SJSA1 (cell line): ENCODE data around the gene CABCOCO1. TPM values are rescaled to one million over a fixed set of nuclear protein-coding genes. Genes with fewer than 3 reads are reported as not detected.
"Not testable (repeated sequence)": the region's sequence is repeated elsewhere in the genome, so short reads cannot be mapped to it uniquely, and the experiment has no call there.

Experiments used
- DNase-seq, 2 experiments: peaks; one replicate each; pipeline ENCODE4 v3.0.0-alpha.2; 2015 to 2020; ENCODE audit warnings: low spot score in 2 of 2, low read depth in 1 of 2
- H3K27ac ChIP-seq: fragments of 250-450 bp; sonication (Bioruptor Pico); 2 replicates; pipeline ENCODE4 v1.5.1; 2020; ENCODE audit warnings: mild to moderate bottlenecking, moderate library complexity
- H3K27me3 ChIP-seq: fragments of 250-450 bp; sonication (Bioruptor Pico); replicated peaks from 2 replicates; pipeline ENCODE4 v1.5.1; 2020; ENCODE audit warnings: mild to moderate bottlenecking, moderate library complexity
- H3K36me3 ChIP-seq: fragments of 250-450 bp; sonication (Bioruptor Pico); 2 replicates; pipeline ENCODE4 v1.5.1; 2020; ENCODE audit warnings: mild to moderate bottlenecking
- H3K4me1 ChIP-seq: fragments of 250-450 bp; sonication (Bioruptor Pico); replicated peaks from 2 replicates; pipeline ENCODE4 v1.6.1; 2021; ENCODE audit warnings: mild to moderate bottlenecking
- H3K4me3 ChIP-seq: fragments of 250-450 bp; sonication (Bioruptor Pico); 2 replicates; pipeline ENCODE4 v1.5.1; 2020; ENCODE audit warnings: mild to moderate bottlenecking
- H3K9me3 ChIP-seq: fragments of 250-450 bp; sonication (Bioruptor Pico); replicated peaks from 2 replicates; pipeline ENCODE4 v1.5.1; 2020; ENCODE audit warnings: mild to moderate bottlenecking
- total RNA-seq: library from RNA; depleted of rRNA; stranded (reverse); fragments of >200 nt; shearing (Covaris generic); gene quantifications from 2 replicates; pipeline ENCODE4 v1.2.3, GENCODE V29; 2014

Gene CABCOCO1
- total RNA-seq, 1 experiment from 2014 or later: 2.2 TPM

- H3K27me3 ChIP-seq: no peaks in the 10 kb centered on the region
- no peaks in the 10 kb centered on the region for H3K36me3 ChIP-seq
- H3K9me3 ChIP-seq: no peaks in the 10 kb centered on the region
- no peaks in the 10 kb centered on the region for H3K4me1 ChIP-seq
- no peak overlapping the region for H3K27ac ChIP-seq
- no peak for DNase-seq
- H3K4me3 ChIP-seq: no peak overlapping the region
Measured at GRCh38 chr10:61702584-61702983, 39.9 kb downstream of the CABCOCO1 start.

- H3K27me3 ChIP-seq: no peaks in the 10 kb centered on the region
- H3K4me3 ChIP-seq: no peak overlapping the region
- no peaks in the 10 kb centered on the region for H3K4me1 ChIP-seq
- DNase-seq: no peak
- H3K27ac ChIP-seq: no peak overlapping the region
- no peaks in the 10 kb centered on the region for H3K36me3 ChIP-seq
- H3K9me3 ChIP-seq: no peaks in the 10 kb centered on the region
Measured at GRCh38 chr10:61705022-61705613, 42.4 kb downstream of the CABCOCO1 start.

GRCh38 chr10:61708846-61709245, 46.1 kb downstream of the CABCOCO1 start:
- Histone ChIP-seq H3K4me3 (no peak overlapping the region), H3K27ac (no peak overlapping the region), H3K27me3 (no peaks in the 10 kb centered on the region), H3K4me1 (no peaks in the 10 kb centered on the region), H3K9me3 (no peaks in the 10 kb centered on the region), H3K36me3 (no peaks in the 10 kb centered on the region)
- no peak for DNase-seq

- DNase-seq, H3K27me3 ChIP-seq, H3K36me3 ChIP-seq, H3K27ac ChIP-seq, H3K4me3 ChIP-seq, H3K4me1 ChIP-seq, H3K9me3 ChIP-seq: not testable (repeated sequence)
Measured at GRCh38 chr10:61712105-61712504, 49.4 kb downstream of the CABCOCO1 start.

GRCh38 chr10:61719475-61719874, 56.7 kb downstream of the CABCOCO1 start:
- not testable (repeated sequence) for H3K36me3 ChIP-seq, H3K27me3 ChIP-seq, H3K4me1 ChIP-seq, H3K9me3 ChIP-seq, H3K27ac ChIP-seq, H3K4me3 ChIP-seq, DNase-seq

- Histone ChIP-seq H3K4me3 (no peak overlapping the region), H3K4me1 (no peaks in the 10 kb centered on the region), H3K27me3 (no peaks in the 10 kb centered on the region), H3K36me3 (no peaks in the 10 kb centered on the region), H3K27ac (no peak overlapping the region), H3K9me3 (no peaks in the 10 kb centered on the region)
- no peak for DNase-seq
Measured at GRCh38 chr10:61719906-61720305, 57.2 kb downstream of the CABCOCO1 start.

- H3K4me3 ChIP-seq: no peak overlapping the region
- no peaks in the 10 kb centered on the region for H3K4me1 ChIP-seq
- no peaks in the 10 kb centered on the region for H3K9me3 ChIP-seq
- no peaks in the 10 kb centered on the region for H3K36me3 ChIP-seq
- DNase-seq: no peak
- H3K27me3 ChIP-seq: no peaks in the 10 kb centered on the region
- H3K27ac ChIP-seq: no peak overlapping the region
Measured at GRCh38 chr10:61721431-61721830, 58.7 kb downstream of the CABCOCO1 start.

GRCh38 chr10:61725221-61725620, 62.5 kb downstream of the CABCOCO1 start:
- not testable (repeated sequence) for H3K27me3 ChIP-seq, H3K27ac ChIP-seq, H3K4me3 ChIP-seq, H3K4me1 ChIP-seq, H3K36me3 ChIP-seq, H3K9me3 ChIP-seq, DNase-seq

- Histone ChIP-seq H3K4me3 (no peak overlapping the region), H3K9me3 (no peaks in the 10 kb centered on the region), H3K27me3 (no peaks in the 10 kb centered on the region), H3K27ac (no peak overlapping the region), H3K36me3 (no peaks in the 10 kb centered on the region), H3K4me1 (no peaks in the 10 kb centered on the region)
- no peak for DNase-seq
Measured at GRCh38 chr10:61729596-61729995, 66.9 kb downstream of the CABCOCO1 start.

- DNase-seq: no peak
- Histone ChIP-seq H3K4me3 (no peak overlapping the region), H3K27me3 (no peaks in the 10 kb centered on the region), H3K9me3 (no peaks in the 10 kb centered on the region), H3K27ac (no peak overlapping the region), H3K36me3 (no peaks in the 10 kb centered on the region), H3K4me1 (no peaks in the 10 kb centered on the region)
Measured at GRCh38 chr10:61730671-61731070, 67.9 kb downstream of the CABCOCO1 start.

GRCh38 chr10:61731638-61732037, 68.9 kb downstream of the CABCOCO1 start:
- Histone ChIP-seq H3K4me1 (no peaks in the 10 kb centered on the region), H3K36me3 (no peaks in the 10 kb centered on the region), H3K27ac (no peak overlapping the region), H3K27me3 (no peaks in the 10 kb centered on the region), H3K9me3 (no peaks in the 10 kb centered on the region), H3K4me3 (no peak overlapping the region)
- no peak for DNase-seq

GRCh38 chr10:61732629-61733278, 70.0 kb downstream of the CABCOCO1 start:
- no peaks in the 10 kb centered on the region for H3K36me3 ChIP-seq
- no peak overlapping the region for H3K27ac ChIP-seq
- H3K4me3 ChIP-seq: no peak overlapping the region
- H3K27me3 ChIP-seq: no peaks in the 10 kb centered on the region
- DNase-seq: no peak
- H3K4me1 ChIP-seq: no peaks in the 10 kb centered on the region
- H3K9me3 ChIP-seq: no peaks in the 10 kb centered on the region

GRCh38 chr10:61733358-61733940, 70.7 kb downstream of the CABCOCO1 start:
- H3K4me1 ChIP-seq: no peaks in the 10 kb centered on the region
- peak; percentile 36 to 44 for DNase-seq
- no peaks in the 10 kb centered on the region for H3K9me3 ChIP-seq
- H3K4me3 ChIP-seq: no peak overlapping the region
- no peaks in the 10 kb centered on the region for H3K27me3 ChIP-seq
- H3K27ac ChIP-seq: no peak overlapping the region
- H3K36me3 ChIP-seq: no peaks in the 10 kb centered on the region

- no peaks in the 10 kb centered on the region for H3K27me3 ChIP-seq
Measured at GRCh38 chr10:61735882-61736281, 73.2 kb downstream of the CABCOCO1 start.

More at GRCh38 chr10:61735882-61736281, 73.2 kb downstream of the CABCOCO1 start:
- no peak for DNase-seq
- Histone ChIP-seq H3K4me3 (no peak overlapping the region), H3K36me3 (no peaks in the 10 kb centered on the region), H3K9me3 (no peaks in the 10 kb centered on the region), H3K27ac (no peak overlapping the region), H3K4me1 (no peaks in the 10 kb centered on the region)
